ENCODE results near the gene SLAMF1.
A peak's percentile ranks its signal among the peaks of the same experiment; 100 is the strongest.
"Not testable (repeated sequence)": the region's sequence is repeated elsewhere in the genome, so short reads cannot be mapped to it uniquely, and the experiment has no call there.

SLAMF1 gene, protein sequence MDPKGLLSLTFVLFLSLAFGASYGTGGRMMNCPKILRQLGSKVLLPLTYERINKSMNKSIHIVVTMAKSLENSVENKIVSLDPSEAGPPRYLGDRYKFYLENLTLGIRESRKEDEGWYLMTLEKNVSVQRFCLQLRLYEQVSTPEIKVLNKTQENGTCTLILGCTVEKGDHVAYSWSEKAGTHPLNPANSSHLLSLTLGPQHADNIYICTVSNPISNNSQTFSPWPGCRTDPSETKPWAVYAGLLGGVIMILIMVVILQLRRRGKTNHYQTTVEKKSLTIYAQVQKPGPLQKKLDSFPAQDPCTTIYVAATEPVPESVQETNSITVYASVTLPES

DNA sequence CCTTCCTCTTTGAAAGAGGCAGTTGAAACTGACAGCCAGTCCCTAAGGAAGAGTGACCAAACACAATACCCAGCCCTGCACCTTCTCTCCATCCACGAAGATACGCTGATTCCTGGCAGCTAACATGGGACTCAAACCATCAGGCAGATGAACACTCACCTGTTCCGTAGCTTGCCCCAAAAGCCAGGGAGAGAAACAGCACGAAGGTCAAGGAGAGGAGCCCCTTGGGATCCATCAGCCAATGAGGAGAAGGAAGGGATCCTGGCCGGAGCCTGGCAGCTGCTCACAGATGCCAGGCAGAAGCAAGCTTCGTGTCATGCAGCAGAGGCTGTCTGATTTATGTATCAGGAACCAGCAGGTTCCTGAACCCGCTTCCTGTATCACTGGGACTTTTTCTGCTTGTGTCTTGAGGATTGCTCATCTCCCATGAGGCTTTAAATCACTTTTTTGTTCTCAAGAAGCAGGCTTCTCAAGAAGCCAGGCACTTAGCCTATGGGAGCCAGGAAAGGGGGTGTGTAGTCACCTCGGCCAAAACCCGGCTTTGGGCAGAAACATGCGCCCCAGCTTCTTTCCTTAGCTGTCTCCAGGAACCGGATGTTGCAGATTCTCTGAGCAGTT is at the start of gene SLAMF1:
Gene SLAMF1, minus strand, starts transcription at position 334 of the 618 bp plus-strand sequence. Its CDS starts 99 bp downstream, at position 235.
- DNase-seq (ENCODE audit: low spot score), result no peak

DNA sequence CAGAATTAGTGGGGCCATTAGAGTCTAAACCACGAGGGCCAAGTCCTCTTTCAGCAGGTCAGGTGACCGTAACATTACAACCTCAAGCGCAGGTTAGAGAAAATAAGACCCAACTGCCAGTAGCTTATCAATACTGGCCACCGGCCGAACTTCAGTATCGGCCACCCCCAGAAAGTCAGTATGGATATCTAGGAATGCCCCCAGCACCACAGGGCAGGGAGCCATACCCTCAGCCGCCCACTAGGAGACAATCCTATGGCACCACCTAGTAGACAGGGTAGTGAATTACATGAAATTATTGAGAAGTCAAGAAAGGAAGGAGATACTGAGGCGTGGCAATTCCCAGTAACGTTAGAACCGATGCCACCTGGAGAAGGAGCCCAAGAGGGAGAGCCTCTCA is 45.5 kb upstream of the SLAMF1 start:
- not testable (repeated sequence) for DNase-seq (ENCODE audit: low spot score)

DNA sequence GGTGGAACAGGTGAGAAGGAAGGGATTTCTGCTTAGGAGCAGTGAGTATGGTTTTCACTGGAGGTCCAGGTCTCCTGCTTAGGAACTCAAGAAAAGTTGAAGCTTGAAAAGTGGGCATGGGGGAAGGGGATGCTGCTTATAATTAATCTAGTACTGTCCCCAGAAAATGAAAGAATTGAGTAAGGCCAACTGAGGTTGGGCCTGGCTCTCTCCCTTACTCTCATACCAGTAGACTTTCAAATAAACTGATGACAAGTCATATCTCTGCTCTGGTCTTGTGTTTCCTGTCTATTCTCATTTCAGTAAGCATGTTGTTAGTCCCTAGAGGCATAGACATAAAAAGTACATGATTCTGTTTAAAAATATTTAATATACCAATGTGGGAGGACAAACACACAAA is 38.4 kb upstream of the SLAMF1 start:
- DNase-seq (ENCODE audit: low spot score), result no peak

DNA sequence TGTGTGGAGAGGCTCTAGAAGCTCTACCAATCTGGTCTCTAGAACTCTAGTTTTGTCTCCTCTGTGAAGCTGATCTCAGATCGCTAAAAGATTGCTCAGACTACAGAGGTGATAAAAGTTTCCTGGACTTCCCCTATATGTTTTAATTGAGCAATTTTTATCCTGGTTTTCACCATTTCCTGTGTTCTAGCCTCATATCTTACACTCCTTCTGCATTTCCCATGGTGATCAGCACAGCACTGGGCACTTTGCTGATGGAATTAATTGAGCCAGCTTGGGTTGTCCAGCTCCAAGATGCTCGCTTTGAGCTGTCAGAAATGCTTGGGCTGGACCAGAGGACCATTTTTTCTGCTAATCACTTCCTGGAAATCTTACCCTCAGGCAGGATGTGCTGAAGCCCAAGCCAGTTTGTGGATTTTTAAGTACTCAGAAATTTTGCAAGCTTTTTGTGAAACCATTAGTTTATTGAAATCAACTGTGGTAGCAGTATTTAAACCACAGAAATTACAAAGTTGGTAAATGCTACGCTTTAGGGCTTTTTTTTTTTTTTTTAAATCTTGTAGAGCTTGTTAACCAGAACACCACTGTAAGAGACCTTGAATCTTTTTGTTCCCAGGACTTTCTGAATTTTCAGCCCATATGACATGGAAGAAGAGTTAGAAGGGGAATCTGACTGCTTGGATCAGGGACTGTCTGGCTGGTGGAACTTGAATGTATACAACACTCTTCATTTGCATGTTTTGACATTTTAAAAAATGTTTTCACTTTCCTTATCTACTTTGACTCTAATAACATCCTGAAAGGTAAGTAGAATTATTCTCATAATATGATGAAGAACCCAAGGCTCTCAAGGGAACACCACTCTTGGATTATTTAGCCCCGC is 36.4 kb upstream of the SLAMF1 start:
- DNase-seq (ENCODE audit: low spot score), result no peak

DNA sequence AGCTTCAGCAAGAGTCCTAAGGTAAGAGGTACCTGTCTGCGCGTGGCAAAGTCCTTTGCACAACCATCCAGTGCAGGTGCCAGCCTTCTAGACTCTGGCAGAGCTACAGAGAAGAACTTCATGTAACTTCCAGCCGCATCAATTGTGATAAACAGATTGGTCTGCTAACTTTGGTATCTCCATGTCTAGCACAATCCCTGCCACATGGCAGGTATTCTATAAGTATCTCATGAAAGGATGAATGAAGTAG is 35.0 kb upstream of the SLAMF1 start:
- no peak for DNase-seq (ENCODE audit: low spot score)

DNA sequence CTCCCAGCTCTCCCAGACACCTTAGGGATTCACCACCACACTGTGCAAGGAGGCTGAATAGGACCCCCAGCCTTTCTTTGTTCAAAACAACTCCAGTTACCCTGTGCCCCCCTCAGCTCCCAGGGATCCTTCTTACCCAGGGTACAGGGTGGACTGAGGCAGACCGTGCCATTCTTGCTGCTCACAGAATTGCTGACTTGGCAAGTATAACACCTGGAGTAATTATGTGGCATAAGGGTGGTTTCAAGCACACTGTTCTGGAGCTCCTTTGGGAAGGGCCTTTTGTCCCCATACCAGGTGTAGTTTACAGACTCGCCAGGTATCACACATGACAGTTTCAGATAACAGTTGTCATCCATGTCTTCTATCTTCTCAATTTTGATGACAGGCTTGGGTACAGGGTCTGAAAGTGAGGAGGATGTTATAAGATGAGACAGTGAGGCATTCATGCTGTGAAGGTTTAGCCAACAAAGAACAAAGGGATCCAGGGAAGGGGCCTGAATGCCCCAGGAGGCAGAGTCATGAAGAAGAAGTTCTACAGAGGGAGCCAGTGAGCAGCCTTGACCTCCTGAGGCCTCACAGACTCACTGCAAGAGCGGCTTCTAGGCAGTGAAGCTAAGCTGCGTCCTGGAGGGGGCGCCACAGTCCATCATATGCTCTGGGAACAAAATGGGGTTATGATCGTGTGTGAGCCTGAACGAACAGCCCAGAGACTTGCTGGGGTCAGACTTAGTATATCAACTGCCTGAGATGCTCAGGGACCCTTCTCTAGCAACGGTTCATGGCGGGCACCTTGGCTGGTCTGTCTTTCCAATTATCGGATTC is 34.4 kb upstream of the SLAMF1 start:
- peak; percentile 84 for DNase-seq (ENCODE audit: low spot score)

DNA sequence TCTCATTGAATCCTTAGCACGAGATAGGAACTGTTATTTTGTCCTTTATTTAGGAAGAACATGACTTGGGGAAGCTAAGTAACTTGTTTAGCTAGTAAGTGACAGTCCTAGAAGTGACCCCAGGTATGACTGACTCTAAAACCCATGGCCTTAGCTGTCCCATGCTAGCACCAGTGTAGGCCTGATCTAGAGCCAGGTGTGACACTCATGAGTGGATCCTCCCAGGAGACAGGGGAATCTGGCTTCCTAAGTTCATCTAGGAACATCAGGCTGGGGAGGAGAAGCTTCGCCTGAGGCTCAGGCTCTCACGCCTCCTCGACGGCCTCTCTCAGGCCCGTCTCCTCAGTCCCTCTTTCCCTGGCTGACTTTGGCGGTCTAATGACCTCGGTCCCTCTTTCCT is 33.6 kb upstream of the SLAMF1 start:
- no peak for DNase-seq (ENCODE audit: low spot score)

DNA sequence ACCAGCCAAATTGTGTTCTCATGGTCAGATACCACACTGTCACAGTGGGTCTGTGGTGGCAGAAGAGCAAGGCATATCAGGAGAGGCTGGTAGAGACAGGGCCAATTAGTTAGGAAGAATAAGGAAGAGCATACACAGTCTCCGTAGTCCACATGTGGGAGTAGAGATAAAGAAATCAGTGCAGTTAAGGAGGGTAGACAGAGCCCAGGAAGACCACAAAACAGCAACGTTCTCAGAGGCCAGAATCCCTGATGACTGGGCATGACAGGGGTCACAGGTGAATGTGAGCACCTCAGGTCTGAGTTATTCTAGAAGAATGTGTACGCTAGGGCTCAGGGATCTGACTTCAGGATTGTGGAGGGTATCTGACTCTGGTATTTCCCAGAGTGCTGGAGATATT is 33.0 kb upstream of the SLAMF1 start:
- no peak for DNase-seq (ENCODE audit: low spot score)

DNA sequence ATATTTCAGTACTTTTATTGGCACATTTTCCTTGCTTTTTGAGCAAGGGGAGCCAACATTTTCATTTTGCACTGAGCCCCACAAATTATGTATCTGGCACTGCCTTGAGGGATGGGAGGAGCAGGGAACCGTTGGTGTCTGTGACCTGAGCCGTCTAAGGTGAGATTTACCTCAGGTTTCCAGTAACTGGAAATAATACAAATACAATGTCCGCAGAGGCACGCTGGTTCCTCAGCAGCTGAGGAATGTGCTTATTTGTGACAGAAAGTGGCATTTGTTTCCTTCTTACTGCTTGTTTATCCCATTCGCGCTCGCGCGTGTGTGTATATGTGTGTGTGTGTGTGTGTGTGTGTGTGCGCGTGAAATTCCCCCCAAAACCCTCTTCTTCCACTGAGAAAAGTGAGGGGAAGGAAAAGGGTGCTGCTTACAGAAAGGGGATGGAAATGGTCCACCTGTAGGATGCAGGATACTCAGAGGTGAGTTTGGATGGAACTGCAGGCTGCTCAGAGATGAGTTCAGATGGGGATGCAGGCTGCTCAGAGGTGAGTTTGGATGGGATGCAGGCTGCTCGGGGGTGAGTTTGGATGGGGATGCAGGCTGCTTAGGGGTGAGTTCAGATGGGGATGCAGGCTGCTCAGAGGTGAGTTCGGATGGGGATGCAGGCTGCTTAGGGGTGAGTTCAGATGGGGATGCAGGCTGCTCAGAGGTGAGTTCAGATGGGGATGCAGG is 30.2 kb upstream of the SLAMF1 start:
- DNase-seq (ENCODE audit: low spot score), result no peak

DNA sequence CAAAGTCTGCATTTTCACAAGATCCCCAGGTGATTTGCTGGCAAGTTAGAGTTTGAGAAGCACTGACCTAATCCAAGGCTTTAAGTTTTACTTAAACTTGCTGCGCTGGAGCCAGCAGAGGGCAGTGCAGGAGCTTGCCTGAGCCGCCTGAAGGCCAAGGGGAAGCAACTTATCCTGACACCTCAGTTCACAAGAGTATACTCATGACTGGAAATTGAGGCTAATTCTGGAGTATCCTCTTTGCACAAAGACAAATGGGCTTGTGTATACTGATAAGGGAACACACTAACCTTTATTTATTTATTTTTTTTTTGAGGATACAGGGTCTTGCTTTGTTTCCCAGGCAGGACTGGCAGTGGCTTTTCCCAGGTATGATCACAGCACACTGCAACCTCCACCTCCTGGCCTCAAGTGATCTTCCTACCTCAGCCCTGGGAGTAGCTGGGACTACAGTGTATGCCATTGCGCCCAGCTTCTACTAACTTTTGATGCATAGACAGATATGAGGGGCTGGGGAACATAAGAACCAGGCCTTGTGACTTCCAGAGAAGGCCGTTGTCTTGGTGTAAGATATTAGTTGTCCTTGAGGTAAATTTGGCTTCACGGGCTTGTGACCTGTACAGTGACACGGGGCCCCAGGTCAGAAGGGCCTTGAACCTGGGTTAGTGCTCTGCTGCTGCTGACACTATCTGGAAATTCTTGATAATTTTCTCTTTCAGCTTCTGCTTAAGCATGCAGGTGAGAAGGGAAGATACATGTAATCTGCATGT is 29.0 kb upstream of the SLAMF1 start:
- peak; percentile 61 for DNase-seq (ENCODE audit: low spot score)

DNA sequence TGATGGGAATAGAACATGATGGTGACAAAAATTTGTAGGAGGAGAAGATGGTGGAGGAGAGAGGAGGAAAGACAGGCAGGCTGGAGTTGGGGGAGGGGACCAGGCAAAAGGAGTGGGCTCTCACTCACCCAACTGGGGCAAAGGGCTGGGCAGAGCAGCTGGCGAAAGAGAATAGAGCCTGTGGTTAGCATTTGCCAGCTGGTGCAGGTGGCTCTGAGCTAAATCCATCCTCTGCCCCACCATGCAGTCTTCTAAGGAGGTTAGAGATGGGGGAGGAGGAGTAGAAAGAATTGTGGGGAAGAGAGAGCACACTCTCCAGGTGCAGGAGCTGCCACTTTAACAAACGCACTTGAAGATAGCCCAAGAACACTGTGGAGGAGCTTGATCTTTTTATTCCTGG is 27.6 kb upstream of the SLAMF1 start:
- no peak for DNase-seq (ENCODE audit: low spot score)

DNA sequence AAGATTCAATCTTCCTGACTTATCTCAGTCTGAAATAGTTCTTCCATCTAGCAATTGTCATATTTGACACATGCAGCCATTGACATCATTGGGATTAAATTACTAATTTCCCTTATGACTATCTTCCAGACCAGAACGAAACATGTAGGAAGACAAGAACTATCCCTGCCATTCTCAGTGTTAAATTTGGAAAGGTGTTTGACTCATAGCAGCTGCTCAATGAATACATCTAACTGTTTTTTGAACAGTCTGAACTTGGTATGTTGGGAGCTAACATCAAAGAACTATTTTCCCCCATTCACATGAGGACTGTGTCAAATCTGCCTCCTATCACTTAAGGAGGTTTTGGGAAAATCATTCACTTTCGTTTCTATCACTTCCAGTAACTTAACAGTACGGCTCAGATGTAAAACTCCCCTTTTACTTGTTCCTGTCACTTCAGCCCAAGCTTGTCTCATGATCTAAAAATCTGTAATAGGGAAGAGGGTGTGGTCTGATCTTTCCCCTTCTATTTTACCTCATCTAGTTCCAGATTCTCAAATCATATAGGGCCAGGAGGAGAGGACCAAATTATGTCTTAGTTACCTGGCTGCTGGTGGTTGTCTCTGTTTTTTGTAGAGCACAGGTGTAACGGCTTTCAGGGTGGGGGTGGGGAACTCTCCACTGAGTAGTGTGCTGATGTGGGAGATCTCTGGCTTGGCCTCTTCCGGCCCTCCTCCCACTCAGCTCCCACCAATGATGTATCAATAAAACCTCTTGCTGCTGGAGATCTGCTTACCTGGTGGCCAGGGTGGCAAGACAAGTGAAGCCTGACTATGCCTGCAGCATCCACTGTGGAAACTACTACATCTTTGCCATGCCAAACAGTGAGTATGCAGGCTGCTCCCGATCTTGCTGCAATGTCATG is 26.2 kb upstream of the SLAMF1 start:
- DNase-seq (ENCODE audit: low spot score), result no peak

DNA sequence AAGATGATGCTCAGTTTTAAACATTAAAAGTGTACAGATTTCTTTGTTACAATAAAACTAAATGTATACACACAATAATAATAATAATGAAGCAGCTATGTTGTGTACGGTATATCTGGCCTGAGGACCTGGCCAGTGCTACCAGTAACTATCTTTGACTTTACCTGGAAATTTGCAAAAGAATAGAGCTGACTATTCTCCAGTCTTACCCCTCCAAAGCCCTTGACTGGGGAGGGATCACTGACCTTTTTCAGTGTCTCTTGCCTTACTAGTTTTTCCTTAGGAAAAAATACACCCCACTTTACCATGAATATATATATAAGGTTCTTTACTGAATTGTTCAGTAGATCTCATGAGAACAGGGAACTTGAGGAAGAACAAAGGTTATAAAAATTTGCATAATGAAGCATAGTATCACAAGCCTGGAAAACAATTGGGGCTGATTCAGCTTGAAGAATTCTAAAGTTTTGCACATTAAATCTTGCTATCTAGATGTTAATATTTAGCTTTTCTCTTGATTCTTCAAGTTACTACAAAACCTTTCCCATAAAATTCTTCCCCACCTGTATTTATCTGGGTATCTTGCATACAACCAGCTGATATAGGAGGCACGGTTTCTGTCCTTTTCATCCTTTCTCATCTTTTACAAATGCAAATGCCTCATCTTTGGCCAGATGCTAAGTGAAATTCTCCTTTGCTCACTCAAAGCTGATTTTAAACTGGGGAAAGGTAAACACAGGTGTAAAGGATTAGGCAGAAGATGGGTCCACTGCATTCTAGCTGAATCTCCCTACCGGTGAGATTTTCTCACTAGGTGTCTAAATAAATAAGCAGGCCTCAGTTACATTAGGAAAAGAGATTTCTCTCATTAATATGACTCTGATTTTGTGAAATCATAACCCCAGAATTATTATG is 25.0 kb upstream of the SLAMF1 start:
- no peak for DNase-seq (ENCODE audit: low spot score)

DNA sequence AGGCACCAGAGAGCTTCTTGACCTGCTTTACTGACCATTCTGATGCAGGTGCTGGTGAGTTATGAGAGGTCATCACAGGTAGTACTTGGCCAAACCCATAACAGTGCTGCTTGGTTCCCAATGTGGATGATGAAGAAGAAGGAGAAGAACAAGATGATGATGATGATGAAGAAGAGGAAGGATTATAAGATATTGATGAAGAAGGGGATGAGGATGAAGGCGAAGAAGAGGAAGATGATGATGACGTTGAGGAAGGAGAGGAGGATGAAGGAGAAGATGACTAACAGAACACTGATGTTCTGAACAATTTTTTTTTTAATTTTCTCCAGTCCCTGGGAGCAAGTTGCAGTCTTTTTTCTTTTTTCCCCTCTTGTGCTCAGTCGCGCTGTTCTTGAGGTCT is 23.9 kb upstream of the SLAMF1 start:
- DNase-seq (ENCODE audit: low spot score), result no peak

DNA sequence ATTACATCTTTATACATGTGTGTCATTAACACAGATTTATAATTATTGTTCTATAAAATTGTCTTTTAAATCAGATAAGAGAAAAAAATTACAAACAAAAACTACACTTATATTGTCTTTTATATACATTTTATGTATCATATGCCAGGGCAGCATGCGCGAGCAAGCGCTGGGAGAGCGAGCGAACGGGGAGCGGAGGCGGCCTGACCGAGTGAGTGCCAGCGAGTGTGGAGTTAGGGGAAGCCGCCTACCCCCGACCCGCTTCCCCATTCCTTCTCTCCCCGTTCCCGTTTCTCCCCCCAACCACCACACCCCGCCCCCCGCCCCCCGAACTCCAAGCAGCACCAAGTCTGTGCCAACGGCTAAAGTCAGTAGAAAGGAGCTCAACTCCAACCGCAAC is 23.0 kb upstream of the SLAMF1 start:
- no peak for DNase-seq (ENCODE audit: low spot score)

DNA sequence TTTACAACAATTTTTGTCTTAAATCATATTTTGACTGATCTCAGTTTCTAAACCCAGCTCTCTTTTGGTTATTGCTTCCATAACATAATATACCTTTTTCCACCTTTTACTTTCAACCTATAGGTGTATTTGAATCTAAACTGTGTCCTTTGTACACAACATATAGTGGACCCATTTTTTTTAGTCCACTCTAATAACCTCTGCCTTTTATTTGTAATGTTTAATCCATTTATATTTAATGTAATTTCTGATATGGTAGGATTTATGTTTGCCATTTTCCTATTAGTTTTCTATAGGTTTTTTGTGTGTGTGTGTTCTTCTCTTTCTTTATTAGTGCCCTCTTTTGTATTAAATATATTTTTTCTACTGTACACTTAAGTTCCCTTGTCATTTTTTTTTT is 22.4 kb upstream of the SLAMF1 start:
- no peak for DNase-seq (ENCODE audit: low spot score)

DNA sequence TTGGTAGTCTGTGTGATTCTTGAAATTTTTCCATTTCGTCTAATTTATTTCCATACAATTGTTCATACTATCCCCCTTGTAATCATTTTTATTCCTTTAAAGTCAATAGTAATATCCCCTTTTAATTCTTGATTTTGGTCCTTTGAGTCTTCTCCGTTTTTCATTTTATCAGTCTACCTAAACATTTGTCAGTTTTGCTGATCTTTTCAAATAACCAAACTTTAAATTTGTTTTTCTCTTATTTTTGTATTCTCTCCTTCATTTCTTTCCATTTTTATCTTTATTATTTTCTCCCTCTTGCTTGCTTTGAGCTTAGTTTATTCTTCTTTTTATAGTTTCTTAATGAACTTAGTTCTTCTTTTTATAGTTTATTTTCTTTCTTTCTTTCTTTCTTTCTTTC is 21.1 kb upstream of the SLAMF1 start:
- no peak for DNase-seq (ENCODE audit: low spot score)

DNA sequence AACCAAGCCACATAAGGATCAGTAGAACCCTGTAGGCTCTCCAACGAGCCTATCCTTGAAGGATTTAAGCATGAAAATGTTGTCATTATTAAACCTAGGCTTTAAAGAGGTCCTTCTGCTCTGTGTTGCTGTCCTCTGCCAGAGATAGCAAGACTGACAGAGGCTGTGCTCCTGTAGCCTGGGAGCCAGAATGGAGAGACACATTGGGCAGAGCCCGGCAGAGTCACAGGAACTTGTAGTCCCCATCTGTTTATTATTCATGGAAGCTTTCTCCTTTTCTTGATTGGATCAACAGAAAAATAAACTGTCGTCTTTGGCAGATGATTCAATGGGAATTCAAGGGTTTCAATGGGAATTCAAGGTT is 19.2 kb upstream of the SLAMF1 start:
- no peak for DNase-seq (ENCODE audit: low spot score)
